Transverse colon (tissue), 4 donors: ENCODE data around the gene DTX4.
"Not testable (repeated sequence)": the region's sequence is repeated elsewhere in the genome, so short reads cannot be mapped to it uniquely, and the experiment has no call there.

ENCODE experiments used
- POLR2A ChIP-seq: fragments of 450-650 bp; IDR thresholded peaks from one replicate; pipeline ENCODE4 v1.6.1; 2016; ENCODE audit warnings: antibody characterized with exemption, mild to moderate bottlenecking, moderate library complexity
- POLR2AphosphoS5 ChIP-seq, 3 donors: sonication (generic); formaldehyde crosslinking; IDR thresholded peaks; one replicate each; pipeline ENCODE4 v1.6.1; 2016; ENCODE audit warnings: antibody characterized with exemption in 3 of 3
- TF ChIP-seq, protein P1 (sequence below), 5 experiments: fragments of 200-600 bp in 3 of 5; fragments of 450-650 bp in 2 of 5; sonication (generic) in 3 of 5; IDR thresholded peaks; 1 replicate in 2 of 5; 2 replicates in 3 of 5; pipeline ENCODE4 v1.5.1; 2016 to 2017; ENCODE audit warnings: antibody characterized with exemption in 5 of 5, inconsistent platforms in 3 of 5, mild to moderate bottlenecking in 2 of 5, moderate library complexity in 1 of 5

DNA sequence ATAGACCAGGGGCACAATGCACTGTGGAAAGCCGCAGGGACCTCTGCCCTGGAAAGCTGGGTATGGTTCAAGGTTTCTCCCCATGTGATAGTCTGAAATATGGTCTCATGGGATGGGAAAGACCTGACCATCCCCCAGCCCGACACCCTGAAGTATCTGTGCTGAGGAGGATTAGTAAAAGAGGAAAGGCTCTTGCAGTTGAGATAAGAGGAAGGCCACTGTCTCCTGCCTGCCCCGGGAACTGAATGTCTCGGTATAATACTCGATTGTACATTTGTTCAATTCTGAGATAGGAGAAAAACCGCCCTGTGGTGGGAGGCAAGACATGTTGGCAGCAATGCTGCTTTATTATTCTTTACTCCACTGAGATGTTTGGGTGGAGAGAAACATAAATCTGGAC is 35.4 kb upstream of the DTX4 start:
- TF ChIP-seq POLR2A; POLR2AphosphoS5 (IDR thresholded peaks at IDR 0.05): not testable (repeated sequence)
- TF ChIP-seq, protein P1, sequence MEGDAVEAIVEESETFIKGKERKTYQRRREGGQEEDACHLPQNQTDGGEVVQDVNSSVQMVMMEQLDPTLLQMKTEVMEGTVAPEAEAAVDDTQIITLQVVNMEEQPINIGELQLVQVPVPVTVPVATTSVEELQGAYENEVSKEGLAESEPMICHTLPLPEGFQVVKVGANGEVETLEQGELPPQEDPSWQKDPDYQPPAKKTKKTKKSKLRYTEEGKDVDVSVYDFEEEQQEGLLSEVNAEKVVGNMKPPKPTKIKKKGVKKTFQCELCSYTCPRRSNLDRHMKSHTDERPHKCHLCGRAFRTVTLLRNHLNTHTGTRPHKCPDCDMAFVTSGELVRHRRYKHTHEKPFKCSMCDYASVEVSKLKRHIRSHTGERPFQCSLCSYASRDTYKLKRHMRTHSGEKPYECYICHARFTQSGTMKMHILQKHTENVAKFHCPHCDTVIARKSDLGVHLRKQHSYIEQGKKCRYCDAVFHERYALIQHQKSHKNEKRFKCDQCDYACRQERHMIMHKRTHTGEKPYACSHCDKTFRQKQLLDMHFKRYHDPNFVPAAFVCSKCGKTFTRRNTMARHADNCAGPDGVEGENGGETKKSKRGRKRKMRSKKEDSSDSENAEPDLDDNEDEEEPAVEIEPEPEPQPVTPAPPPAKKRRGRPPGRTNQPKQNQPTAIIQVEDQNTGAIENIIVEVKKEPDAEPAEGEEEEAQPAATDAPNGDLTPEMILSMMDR (IDR thresholded peaks at IDR 0.05), result not testable (repeated sequence)
